Activated T-helper 1 cell treated with Interleukin-2 at 50 U/mL for 16 hours (primary cell): ENCODE data around the gene TMED1.
"Not testable (repeated sequence)": the region's sequence is repeated elsewhere in the genome, so short reads cannot be mapped to it uniquely, and the experiment has no call there.

Experiments
- DNase-seq: peaks from one replicate; pipeline ENCODE4 v3.0.0-alpha.2; 2020; ENCODE audit warnings: low read depth

Gene TMED1

GRCh38 chr19:10835754-10836478, at the start of gene TMED1:
TSS of gene TMED1 (minus strand) at chr19:10836212. CDS start at chr19:10836191, 21 bp downstream.
- DNase-seq = peak; percentile 82

- DNase-seq = no peak
Measured at GRCh38 chr19:10885201-10886169, 49.5 kb upstream of the TMED1 start.

GRCh38 chr19:10884274-10884673, 48.3 kb upstream of the TMED1 start:
- DNase-seq = no peak

GRCh38 chr19:10882108-10882457, 46.1 kb upstream of the TMED1 start:
- no peak for DNase-seq

GRCh38 chr19:10881403-10882107, 45.5 kb upstream of the TMED1 start:
- no peak for DNase-seq

- no peak for DNase-seq
Measured at GRCh38 chr19:10878253-10878652, 42.2 kb upstream of the TMED1 start.

- not testable (repeated sequence) for DNase-seq
Measured at GRCh38 chr19:10877608-10878007, 41.6 kb upstream of the TMED1 start.

GRCh38 chr19:10876459-10877240, 40.6 kb upstream of the TMED1 start:
- no peak for DNase-seq

- DNase-seq = no peak
Measured at GRCh38 chr19:10874024-10874423, 38.0 kb upstream of the TMED1 start.

- no peak for DNase-seq
Measured at GRCh38 chr19:10872546-10873107, 36.6 kb upstream of the TMED1 start.

GRCh38 chr19:10871711-10872545, 35.9 kb upstream of the TMED1 start:
- no peak for DNase-seq

- peak; percentile 99 for DNase-seq
Measured at GRCh38 chr19:10870955-10871603, 35.1 kb upstream of the TMED1 start, which contains the start of gene CARM1. TSS of gene CARM1 (plus strand) at chr19:10871553. CDS start at chr19:10871703, 150 bp downstream.

- no peak for DNase-seq
Measured at GRCh38 chr19:10870501-10870954, 34.5 kb upstream of the TMED1 start.

- not testable (repeated sequence) for DNase-seq
Measured at GRCh38 chr19:10869872-10870311, 33.9 kb upstream of the TMED1 start.

- no peak for DNase-seq
Measured at GRCh38 chr19:10868872-10869547, 33.0 kb upstream of the TMED1 start.

GRCh38 chr19:10866495-10866894, 30.5 kb upstream of the TMED1 start:
- no peak for DNase-seq

GRCh38 chr19:10864538-10864899, 28.5 kb upstream of the TMED1 start:
- DNase-seq = peak; percentile 64

- no peak for DNase-seq
Measured at GRCh38 chr19:10863107-10863717, 27.2 kb upstream of the TMED1 start.
